ENCODE measurements around the gene ACOX2.

DNA sequence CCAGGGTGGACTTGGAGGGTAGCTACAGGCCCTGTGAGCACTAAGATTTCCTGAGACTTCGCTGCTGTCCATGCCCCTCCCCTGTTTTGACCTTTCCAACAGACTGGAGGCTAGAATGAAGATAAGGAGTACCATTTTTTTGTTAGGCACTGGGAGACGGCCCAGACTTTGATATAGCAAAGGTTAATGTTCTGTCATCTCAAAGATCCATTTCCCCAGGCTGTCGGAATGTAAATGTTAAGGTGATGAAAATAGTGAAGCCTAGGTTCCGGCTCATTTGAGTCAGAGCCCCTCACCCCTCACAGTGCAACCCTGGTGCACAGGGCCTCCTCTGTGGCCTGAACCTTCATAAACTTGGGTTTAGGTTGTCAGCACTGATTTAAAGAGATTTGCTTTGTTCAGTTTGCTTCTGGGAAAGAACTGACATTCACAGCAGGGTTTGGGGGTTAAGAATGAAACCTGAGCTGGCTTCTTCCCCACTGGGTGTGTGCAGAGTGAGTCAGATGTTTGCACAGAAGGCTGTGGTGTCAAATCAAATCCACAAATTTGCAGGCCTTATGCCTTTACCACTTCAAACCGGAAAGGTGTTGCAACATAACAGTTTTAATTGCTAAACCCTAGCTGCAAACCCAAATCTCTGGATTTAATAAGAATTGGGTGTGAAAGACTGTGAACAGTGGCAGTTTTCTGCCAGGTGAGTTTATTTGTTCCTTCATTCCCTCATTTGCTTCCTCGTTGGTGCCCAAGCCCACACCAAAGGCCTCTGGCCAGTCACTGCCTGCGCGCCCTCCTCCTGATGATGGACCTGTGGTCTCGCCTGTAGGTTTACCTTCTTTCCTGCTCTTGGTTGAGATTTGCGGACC is 65.7 kb downstream of the ACOX2 start:
- TF ChIP-seq, protein P1, sequence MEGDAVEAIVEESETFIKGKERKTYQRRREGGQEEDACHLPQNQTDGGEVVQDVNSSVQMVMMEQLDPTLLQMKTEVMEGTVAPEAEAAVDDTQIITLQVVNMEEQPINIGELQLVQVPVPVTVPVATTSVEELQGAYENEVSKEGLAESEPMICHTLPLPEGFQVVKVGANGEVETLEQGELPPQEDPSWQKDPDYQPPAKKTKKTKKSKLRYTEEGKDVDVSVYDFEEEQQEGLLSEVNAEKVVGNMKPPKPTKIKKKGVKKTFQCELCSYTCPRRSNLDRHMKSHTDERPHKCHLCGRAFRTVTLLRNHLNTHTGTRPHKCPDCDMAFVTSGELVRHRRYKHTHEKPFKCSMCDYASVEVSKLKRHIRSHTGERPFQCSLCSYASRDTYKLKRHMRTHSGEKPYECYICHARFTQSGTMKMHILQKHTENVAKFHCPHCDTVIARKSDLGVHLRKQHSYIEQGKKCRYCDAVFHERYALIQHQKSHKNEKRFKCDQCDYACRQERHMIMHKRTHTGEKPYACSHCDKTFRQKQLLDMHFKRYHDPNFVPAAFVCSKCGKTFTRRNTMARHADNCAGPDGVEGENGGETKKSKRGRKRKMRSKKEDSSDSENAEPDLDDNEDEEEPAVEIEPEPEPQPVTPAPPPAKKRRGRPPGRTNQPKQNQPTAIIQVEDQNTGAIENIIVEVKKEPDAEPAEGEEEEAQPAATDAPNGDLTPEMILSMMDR (IDR thresholded peaks at IDR 0.05): no peak
- TF ChIP-seq POLR2AphosphoS5 (IDR thresholded peaks at IDR 0.05) (peak; percentile 56), EP300 (IDR thresholded peaks at IDR 0.05) (no peak)

All from gastroesophageal sphincter (tissue), 3 donors.